GM12891 (cell line): ENCODE results near the gene UBXN4.

ENCODE experiments used
- DNase-seq: peaks from one replicate; pipeline ENCODE4 v3.0.0; 2011; ENCODE audit warnings: low spot score; ENCODE audit not compliant: insufficient read length
- FAIRE-seq: peaks from 2 replicates; lab custom pipeline; 2011; peaks lifted over from hg19 to GRCh38; lab: Jason Lieb, UNC
- PAX5 ChIP-seq: IDR thresholded peaks from 2 replicates; pipeline ENCODE4 v1.6.1; 2011; ENCODE audit warnings: low read length, moderate library complexity, mild to moderate bottlenecking; ENCODE audit not compliant: insufficient read depth, severe bottlenecking
- POLR2A ChIP-seq: IDR thresholded peaks from 2 replicates; pipeline ENCODE4 v1.6.1; 2011; ENCODE audit warnings: low read depth, low read length, control low read depth
- POLR2AphosphoS5 ChIP-seq: IDR thresholded peaks from 2 replicates; pipeline ENCODE4 v1.6.1; 2011; ENCODE audit warnings: low read depth, low read length, control low read depth
- POU2F2 ChIP-seq: IDR thresholded peaks from 2 replicates; pipeline ENCODE4 v1.6.1; 2011; ENCODE audit warnings: low read depth, mild to moderate bottlenecking, control low read depth, low read length, moderate library complexity
- SPI1 ChIP-seq: IDR thresholded peaks from 2 replicates; pipeline ENCODE4 v1.6.1; 2011; ENCODE audit warnings: low read depth, low read length, control low read depth
- TAF1 ChIP-seq: IDR thresholded peaks from 2 replicates; pipeline ENCODE4 v1.6.1; 2011; ENCODE audit warnings: low read depth, low read length, control low read depth

Gene UBXN4

DNA sequence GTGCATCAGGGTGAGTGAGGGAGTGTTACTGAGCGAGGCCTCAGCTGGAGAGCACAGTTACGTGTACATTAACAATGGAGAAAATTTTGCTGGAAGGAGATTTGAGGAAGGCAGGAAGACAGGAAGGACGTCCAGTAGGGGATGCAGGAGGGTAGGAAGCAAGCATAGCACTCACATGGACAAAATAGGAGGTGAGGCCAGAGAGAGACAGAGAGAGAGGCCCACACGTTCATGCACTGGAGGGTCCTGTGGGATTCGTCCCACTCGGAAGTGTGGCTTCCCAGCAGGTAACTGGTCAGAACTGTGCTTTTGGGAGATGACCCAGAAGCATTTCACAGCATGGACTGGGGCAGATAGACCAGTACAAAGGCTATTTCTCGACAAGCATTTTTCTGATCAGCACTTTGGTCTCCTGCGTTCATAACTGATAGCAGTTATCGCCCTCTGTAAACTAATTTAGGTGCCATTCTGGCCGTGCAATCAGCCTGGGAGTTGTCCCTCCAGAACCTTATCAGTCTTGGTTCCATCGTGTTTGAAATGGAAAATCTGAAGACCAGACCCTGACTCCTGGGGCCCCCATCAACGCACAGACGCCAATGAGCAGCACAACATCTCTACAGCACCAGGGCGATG lies 89.6 kb downstream of the UBXN4 start:
- TF ChIP-seq PAX5 (no peak), TAF1 (no peak), POLR2AphosphoS5 (no peak), POU2F2 (no peak), POLR2A (no peak)
- FAIRE-seq, result no peak
- DNase-seq, result no peak

DNA sequence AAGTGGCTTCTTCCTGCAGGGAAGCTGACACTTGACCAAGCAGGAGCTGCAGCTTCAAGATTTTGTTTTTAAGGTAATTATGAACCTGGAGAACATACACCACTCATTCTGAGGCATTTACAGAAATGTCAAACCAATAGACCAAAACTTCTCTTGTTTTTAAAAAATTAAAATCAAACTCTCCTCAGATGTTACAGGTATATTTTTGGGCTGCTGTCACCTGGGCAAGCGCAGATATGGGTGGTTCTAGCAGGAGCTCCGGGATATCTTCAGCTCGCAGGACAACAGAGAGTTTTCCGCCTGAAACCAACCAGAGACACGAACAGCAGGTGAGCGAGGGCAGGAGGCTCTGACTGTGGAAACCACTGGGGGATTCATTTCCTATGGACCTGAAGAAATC lies 91.2 kb downstream of the UBXN4 start:
- no peak for FAIRE-seq
- no peak for DNase-seq
- TF ChIP-seq POLR2A (no peak), POLR2AphosphoS5 (no peak), PAX5 (no peak), SPI1 (no peak), POU2F2 (no peak), TAF1 (no peak)
